Sigmoid colon (tissue), 3 donors: Measurements from ENCODE around the gene JMJD1C.

Source experiments
- CTCF ChIP-seq, 4 experiments: fragments of 450-650 bp in 3 of 4; fragments of 200-600 bp in 1 of 4; IDR thresholded peaks; one replicate each; pipeline ENCODE4 v1.5.1; 2016 to 2019; ENCODE audit warnings: antibody characterized with exemption in 4 of 4, mild to moderate bottlenecking in 3 of 4, moderate library complexity in 2 of 4
- POLR2A ChIP-seq, 2 donors: fragments of 450-650 bp; IDR thresholded peaks; one replicate each; pipeline ENCODE4 v1.6.1; 2016; ENCODE audit warnings: antibody characterized with exemption in 2 of 2, mild to moderate bottlenecking in 2 of 2, moderate library complexity in 2 of 2

GRCh38 chr10:63319231-63319630, 146.5 kb downstream of the JMJD1C start:
- TF ChIP-seq CTCF (IDR thresholded peaks at IDR 0.05) (no peak), POLR2A (IDR thresholded peaks at IDR 0.05) (no peak)
